ENCODE results near the gene TRAPPC3.

Gene TRAPPC3

GRCh38 chr1:36098650-36099365, 50.5 kb downstream of the TRAPPC3 start:
- no peak for DNase-seq (ENCODE audit: low read depth)

GRCh38 chr1:36097693-36098585, 51.3 kb downstream of the TRAPPC3 start:
- no peak for DNase-seq (ENCODE audit: low read depth)

- DNase-seq (ENCODE audit: low read depth), result no peak
These were observed 52.5 kb downstream of the TRAPPC3 start for GRCh38 chr1:36096500-36097432.

GRCh38 chr1:36095760-36096405, 53.4 kb downstream of the TRAPPC3 start:
- DNase-seq (ENCODE audit: low read depth), result no peak

DNA sequence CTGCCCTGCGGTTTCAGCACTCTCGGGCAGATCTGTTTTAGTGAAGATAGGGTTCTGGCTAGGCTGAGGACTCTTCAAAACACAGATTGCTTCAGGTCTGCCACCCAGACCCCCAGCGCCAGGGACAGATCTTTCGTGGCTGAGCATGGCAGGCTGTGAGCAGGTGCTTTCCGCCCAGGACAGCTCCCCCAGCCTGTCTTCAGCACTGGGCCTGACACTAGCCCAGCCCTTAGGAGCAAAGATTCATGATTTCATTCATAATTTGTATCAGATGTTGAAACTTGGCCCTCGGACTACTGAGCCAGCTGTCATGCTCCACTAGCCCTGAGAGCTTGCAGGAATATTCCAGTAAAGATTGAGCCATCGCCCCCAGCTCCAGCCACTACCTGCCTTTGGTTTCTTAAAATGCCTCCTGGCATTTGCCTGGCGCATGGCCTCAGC, 54.6 kb downstream of the TRAPPC3 start:
- no peak for DNase-seq (ENCODE audit: low read depth)

- no peak for DNase-seq (ENCODE audit: low read depth)
These were observed 55.4 kb downstream of the TRAPPC3 start for GRCh38 chr1:36093929-36094328.

- no peak for DNase-seq (ENCODE audit: low read depth)
These were observed 56.1 kb downstream of the TRAPPC3 start for GRCh38 chr1:36093226-36093625.

- no peak for DNase-seq (ENCODE audit: low read depth)
These were observed 56.5 kb downstream of the TRAPPC3 start for GRCh38 chr1:36092798-36093185.

DNA sequence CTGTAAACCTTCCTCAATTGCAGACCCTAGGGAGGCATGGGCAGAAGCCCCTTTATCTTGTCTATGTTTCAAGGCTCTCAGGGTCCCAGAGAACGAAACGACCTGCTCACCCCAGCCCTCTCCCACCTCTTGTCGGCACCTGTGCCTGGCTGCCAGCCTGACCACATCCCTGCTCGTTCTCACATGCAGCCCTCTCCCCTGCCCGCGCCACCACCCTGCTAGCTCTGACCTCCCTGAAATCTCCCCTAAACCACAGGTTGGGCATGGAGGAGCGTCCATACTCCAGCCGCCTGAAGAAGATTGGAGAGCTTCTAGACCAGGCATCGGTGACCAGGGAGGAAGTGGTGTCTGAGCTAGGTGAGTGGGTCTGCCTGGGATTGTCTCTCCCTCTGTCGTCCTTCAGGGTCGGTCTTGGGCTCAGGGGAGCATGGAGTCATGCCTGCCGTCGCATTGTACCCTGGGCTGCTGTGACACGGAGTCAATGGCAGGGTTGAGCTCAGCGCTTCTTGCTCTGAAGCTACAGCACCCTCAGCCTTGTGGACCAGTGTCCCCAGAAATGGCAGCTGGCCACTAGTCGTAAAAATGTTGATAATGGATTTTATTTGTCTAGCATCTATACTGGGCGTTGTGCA, 57.0 kb downstream of the TRAPPC3 start:
- DNase-seq (ENCODE audit: low read depth), result no peak

GRCh38 chr1:36091698-36092097, 57.6 kb downstream of the TRAPPC3 start:
- no peak for DNase-seq (ENCODE audit: low read depth)

GRCh38 chr1:36091141-36091540, 58.1 kb downstream of the TRAPPC3 start:
- no peak for DNase-seq (ENCODE audit: low read depth)

DNA sequence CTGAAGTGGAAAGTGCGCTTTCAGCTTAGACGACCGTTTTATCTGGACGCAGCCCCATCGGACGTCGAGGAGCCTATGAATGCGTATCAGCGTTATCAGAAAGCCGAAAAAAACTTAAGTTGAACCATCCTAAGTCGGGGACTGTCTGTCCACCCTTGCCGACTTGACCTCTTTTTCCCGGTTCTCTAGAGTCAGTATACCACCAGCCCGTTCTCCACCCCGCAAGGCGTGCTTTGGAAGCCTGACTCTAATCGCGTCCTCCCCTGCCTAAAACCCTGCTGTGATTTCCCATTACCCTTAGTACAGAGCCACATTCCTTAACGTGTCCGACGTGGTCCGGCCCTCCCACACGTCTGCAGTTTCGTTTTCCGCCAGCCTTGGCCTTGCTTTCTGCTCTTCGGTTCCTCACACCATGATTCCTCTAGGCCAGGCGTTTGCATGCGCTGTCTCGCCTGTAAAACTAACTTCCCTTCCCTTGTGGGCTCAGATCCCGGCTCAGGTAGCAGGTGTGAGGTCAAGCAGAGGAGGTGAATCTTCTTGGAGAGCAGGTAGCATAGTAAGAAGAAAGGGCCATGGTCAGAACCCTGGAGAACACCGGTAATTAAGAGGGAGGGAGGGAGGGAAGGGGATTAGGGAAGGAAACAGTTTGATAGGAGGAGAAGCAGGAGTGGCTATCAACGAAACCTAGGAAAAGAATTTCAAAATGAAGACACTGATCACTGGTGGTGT, 59.7 kb downstream of the TRAPPC3 start:
- no peak for DNase-seq (ENCODE audit: low read depth)

DNA sequence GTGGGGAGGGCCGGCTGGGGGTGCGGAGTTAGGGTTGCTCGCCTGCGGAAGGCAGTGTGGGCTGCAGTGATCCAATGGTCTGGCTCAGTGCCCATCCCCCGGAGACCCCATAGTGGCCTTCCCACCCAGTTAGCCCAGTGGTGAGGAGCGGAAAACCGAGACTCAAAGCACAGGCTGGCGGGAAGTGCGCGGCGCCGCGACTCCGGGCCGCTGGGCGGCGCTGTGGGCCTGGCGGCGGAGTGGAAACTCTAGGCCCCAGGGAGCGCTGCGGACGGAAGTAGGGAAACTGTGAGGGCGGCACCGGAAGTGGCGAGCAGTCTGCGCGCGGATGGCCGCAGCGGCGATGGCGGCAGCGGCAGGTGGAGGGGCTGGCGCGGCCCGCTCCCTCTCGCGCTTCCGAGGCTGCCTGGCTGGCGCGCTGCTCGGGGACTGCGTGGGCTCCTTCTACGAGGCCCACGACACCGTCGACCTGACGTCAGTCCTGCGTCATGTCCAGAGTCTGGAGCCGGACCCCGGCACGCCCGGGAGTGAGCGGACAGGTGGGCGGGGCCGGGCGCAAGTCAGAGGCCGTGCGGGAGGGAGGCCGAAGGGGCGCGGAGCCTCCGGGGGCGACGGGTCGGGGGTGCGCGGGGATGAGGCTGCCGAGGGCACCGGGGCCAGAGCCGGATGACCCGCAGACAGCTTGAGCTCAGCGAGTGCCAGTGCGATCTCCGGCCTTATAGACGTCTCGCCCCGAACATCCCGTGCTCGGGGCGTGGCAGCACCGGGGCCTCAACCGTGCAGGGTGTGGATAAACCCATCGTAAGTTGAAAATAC, 60.5 kb downstream of the TRAPPC3 start, which contains the start of gene ADPRS:
TSS of gene ADPRS (plus strand) at position 316 of the 816 bp plus-strand sequence. CDS start at position 329, 13 bp downstream.
- peak; percentile 70 for DNase-seq (ENCODE audit: low read depth)

- no peak for DNase-seq (ENCODE audit: low read depth)
These were observed 61.1 kb downstream of the TRAPPC3 start for GRCh38 chr1:36088265-36088576.

- no peak for DNase-seq (ENCODE audit: low read depth)
These were observed 61.8 kb downstream of the TRAPPC3 start for GRCh38 chr1:36087233-36088123.
